HCT116 (cell line): ENCODE results near the gene SBK2. TPM values are rescaled to one million over a fixed set of nuclear protein-coding genes. Genes with fewer than 3 reads are reported as not detected.

Source experiments
- ATAC-seq: fragments of 200-7000 bp; cut with Tn5 transposase; 2 replicates; pipeline ENCODE4 v1.9.1; 2020; ENCODE audit warnings: mild to moderate bottlenecking, moderate library complexity
- BruUV-seq: library from RNA; stranded (reverse); fragments of 400-500 nt; replicated peaks from 2 replicates; lab custom pipeline; 2021; lab: Mats Ljungman, UMichigan
- CTCF ChIA-PET: fragments of 300-600 bp; sonication (Branson Sonifier 250); formaldehyde crosslinking; loops from one replicate; lab custom pipeline; 2021; ENCODE audit warnings: antibody characterized with exemption; lab: Charles Lee
- POLR2A ChIA-PET: fragments of 300-600, 350-600 bp; sonication (Branson Sonifier 250); formaldehyde crosslinking; loops from one replicate; lab custom pipeline; 2021; ENCODE audit warnings: antibody characterized with exemption; lab: Charles Lee
- RAD21 ChIA-PET, 2 experiments: fragments of 300-600 bp; sonication (Branson Sonifier 250); formaldehyde crosslinking; loops; one replicate each; lab custom pipeline; 2023; ENCODE audit warnings: low total read pairs in 2 of 2; ENCODE audit not compliant: uncharacterized antibody in 2 of 2, unreplicated experiment in 2 of 2, low non-redundant PET in 1 of 2; lab: Charles Lee
- DNase-seq: peaks from one replicate; pipeline ENCODE4 v3.0.0-alpha.2; 2010; ENCODE audit warnings: low read depth, low spot score
- H2AFZ ChIP-seq: fragments of 200-600 bp; shearing (Covaris generic), sonication (generic); 2 replicates; pipeline ENCODE4 v1.6.1; 2017; ENCODE audit warnings: low read depth, mixed run types, mixed read lengths, antibody characterized with exemption, low read length; ENCODE audit not compliant: poor library complexity, severe bottlenecking
- H3K27ac ChIP-seq: 2 replicates; pipeline ENCODE4 v1.5.1; 2012; ENCODE audit warnings: low read depth, low read length
- H3K27me3 ChIP-seq: fragments of 200-600 bp; sonication (generic); 2 replicates; pipeline ENCODE4 v1.6.1; 2016; ENCODE audit warnings: mixed run types, low read length, mixed read lengths; ENCODE audit not compliant: insufficient read depth
- H3K36me3 ChIP-seq, 2 experiments: fragments of 200-500 bp in 1 of 2; fragments of 200-600 bp in 1 of 2; sonication (Bioruptor generic) in 1 of 2; sonication (generic) in 1 of 2; 2 replicates each; pipeline versions ENCODE4 v1.5.1 to v1.6.1; 2014 to 2016; ENCODE audit warnings: low read length in 2 of 2, inconsistent platforms in 1 of 2, mixed read lengths in 1 of 2, mixed run types in 1 of 2; ENCODE audit not compliant: insufficient read depth in 2 of 2, control insufficient read depth in 1 of 2
- H3K4me1 ChIP-seq, 2 experiments: fragments of 200-600 bp in 1 of 2; sonication (generic) in 1 of 2; 2 replicates each; pipeline versions ENCODE4 v1.5.1 to v1.6.1; 2012 to 2017; ENCODE audit warnings: low read length in 2 of 2, inconsistent platforms in 1 of 2, mild to moderate bottlenecking in 1 of 2, mixed read lengths in 1 of 2, mixed run types in 1 of 2, moderate library complexity in 1 of 2; ENCODE audit not compliant: insufficient read depth in 2 of 2, control insufficient read depth in 1 of 2
- H3K4me2 ChIP-seq: fragments of 200-600 bp; sonication (generic); 2 replicates; pipeline ENCODE4 v1.6.1; 2017; ENCODE audit warnings: mixed run types, low read length, mixed read lengths
- H3K4me3 ChIP-seq, 2 experiments: fragments of 200-600 bp in 1 of 2; sonication (generic) in 1 of 2; replicated peaks in 1 of 2; 2 replicates each; pipeline ENCODE4 v1.5.1; 2011 to 2016; ENCODE audit warnings: low read length in 2 of 2, control low read depth in 1 of 2, low read depth in 1 of 2, mild to moderate bottlenecking in 1 of 2, mixed read lengths in 1 of 2, mixed run types in 1 of 2
- H3K79me2 ChIP-seq: fragments of 200-600 bp; sonication (generic); 2 replicates; pipeline ENCODE4 v1.6.1; 2017; ENCODE audit warnings: mild to moderate bottlenecking, mixed run types, low read length, moderate library complexity, mixed read lengths; ENCODE audit not compliant: insufficient read depth
- H3K9ac ChIP-seq: fragments of 200-600 bp; sonication (generic); 2 replicates; pipeline ENCODE4 v1.6.1; 2016; ENCODE audit warnings: low read length, mixed read lengths
- H3K9me2 ChIP-seq: fragments of 200-600 bp; sonication (generic), shearing (Covaris generic); 2 replicates; pipeline ENCODE4 v1.6.1; 2017; ENCODE audit warnings: mixed run types, mild to moderate bottlenecking, moderate library complexity; ENCODE audit not compliant: insufficient read depth
- H3K9me3 ChIP-seq, 2 experiments: fragments of 200-500 bp in 1 of 2; fragments of 200-600 bp in 1 of 2; sonication (Bioruptor generic) in 1 of 2; sonication (generic) in 1 of 2; 2 replicates each; pipeline ENCODE4 v1.6.1; 2014 to 2017; ENCODE audit warnings: low read length in 2 of 2, mixed read lengths in 2 of 2, inconsistent platforms in 1 of 2, low read depth in 1 of 2, mild to moderate bottlenecking in 1 of 2, mixed run types in 1 of 2, moderate library complexity in 1 of 2; ENCODE audit not compliant: control insufficient read depth in 1 of 2, insufficient read depth in 1 of 2
- H4K20me1 ChIP-seq: fragments of 200-600 bp; sonication (generic), shearing (Covaris generic); 2 replicates; pipeline ENCODE4 v1.6.1; 2017; ENCODE audit warnings: mixed run types, mild to moderate bottlenecking, moderate library complexity; ENCODE audit not compliant: insufficient read depth
- CBX3 ChIP-seq: IDR thresholded peaks from 2 replicates; pipeline ENCODE4 v1.6.1; 2012; ENCODE audit warnings: low read depth
- POLR2AphosphoS5 ChIP-seq: IDR thresholded peaks from 2 replicates; pipeline ENCODE4 v1.6.1; 2011; ENCODE audit warnings: mild to moderate bottlenecking, low read depth, low read length, moderate library complexity
- SIN3A ChIP-seq: IDR thresholded peaks from 2 replicates; pipeline ENCODE4 v1.6.1; 2012; ENCODE audit warnings: low read depth
- SP1 ChIP-seq: IDR thresholded peaks from 2 replicates; pipeline ENCODE4 v1.6.1; 2012; ENCODE audit warnings: low read depth
- SRF ChIP-seq: IDR thresholded peaks from 2 replicates; pipeline ENCODE4 v1.6.1; 2012; ENCODE audit warnings: low read depth
- YY1 ChIP-seq: IDR thresholded peaks from 2 replicates; pipeline ENCODE4 v1.6.1; 2011; ENCODE audit warnings: low read length, low read depth, moderate library complexity, mild to moderate bottlenecking; ENCODE audit not compliant: insufficient replicate concordance; ENCODE audit errors: extremely low read depth
- ZFX ChIP-seq: fragments of 450-650 bp; IDR thresholded peaks from 2 replicates; pipeline ENCODE4 v1.6.1; 2017
- ZNF274 ChIP-seq: fragments of 200-500 bp; sonication (Bioruptor generic); IDR thresholded peaks from 2 replicates; pipeline ENCODE4 v1.6.1; 2014; ENCODE audit warnings: mild to moderate bottlenecking, low read depth, low read length, inconsistent platforms
- intact Hi-C: fragments of 100-400 bp; cut with micrococcal nuclease; formaldehyde crosslinking; loops from 2 replicates; pipeline ENCODE4 v1.10.0; 2022
- total RNA-seq: library from RNA; stranded (reverse); gene quantifications from one replicate; pipeline ENCODE4 v1.2.1, GENCODE V29; 2021; ENCODE audit not compliant: unreplicated experiment
- TF ChIP-seq, protein P1 (sequence below): IDR thresholded peaks from 2 replicates; pipeline ENCODE4 v1.6.1; 2012; ENCODE audit warnings: low read depth
- TF ChIP-seq, protein P2 (sequence below): IDR thresholded peaks from 2 replicates; pipeline ENCODE4 v1.6.1; 2012
- TF ChIP-seq, protein P3 (sequence below): IDR thresholded peaks from 2 replicates; pipeline ENCODE4 v1.6.1; 2011; ENCODE audit warnings: mild to moderate bottlenecking, low read length, moderate library complexity; ENCODE audit not compliant: insufficient replicate concordance; ENCODE audit errors: extremely low read depth

Gene SBK2
- total RNA-seq, 1 experiment from 2014 or later = 0.30 TPM

DNA sequence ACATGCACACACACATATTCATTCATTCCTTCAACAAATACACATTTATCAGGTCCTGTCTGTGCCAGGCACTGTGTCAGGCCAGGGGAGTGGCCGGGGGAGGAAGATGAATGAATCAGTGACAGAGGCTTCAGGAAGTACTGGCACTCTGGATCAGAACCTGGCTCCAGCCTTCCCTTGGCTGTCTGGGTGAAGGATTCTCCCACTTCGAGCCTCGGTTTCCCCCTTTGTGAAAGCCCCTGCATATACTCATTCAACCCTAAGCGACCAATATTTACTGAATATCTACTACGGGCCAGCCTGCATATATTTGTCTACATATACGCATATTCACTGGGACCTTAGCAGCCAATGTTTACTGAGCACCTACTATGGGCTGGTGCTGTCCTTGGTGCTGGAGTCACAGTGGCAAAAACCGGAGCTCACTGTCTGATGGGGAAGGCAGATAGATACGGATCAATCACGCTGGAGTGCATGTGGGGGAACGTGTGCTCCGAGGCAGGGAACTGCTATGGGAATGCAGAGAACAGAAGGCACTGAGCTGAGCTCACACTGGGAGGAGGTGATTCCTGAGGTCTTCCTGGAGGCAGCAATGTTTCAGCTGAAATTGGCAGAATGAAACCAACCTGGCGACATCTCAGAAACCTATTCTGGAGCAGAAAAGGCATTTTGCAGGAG is 44.4 kb upstream of the SBK2 start:
- peaks cover 16% of the 10 kb centered on the region for H3K79me2 ChIP-seq
- no TSS peak for BruUV-seq
- intact Hi-C loops = no loop called here
- H3K9ac ChIP-seq = peak overlapping the region; percentile 86
- no peaks in the 10 kb centered on the region for H3K9me3 ChIP-seq
- RAD21 ChIA-PET = no interaction called here
- peak overlapping the region; percentile 40 for H3K27ac ChIP-seq
- peaks cover 7 to 14% of the 10 kb centered on the region in 2 experiments; a peak in 3 of 4 replicates for H3K4me1 ChIP-seq
- TF ChIP-seq, protein P1, sequence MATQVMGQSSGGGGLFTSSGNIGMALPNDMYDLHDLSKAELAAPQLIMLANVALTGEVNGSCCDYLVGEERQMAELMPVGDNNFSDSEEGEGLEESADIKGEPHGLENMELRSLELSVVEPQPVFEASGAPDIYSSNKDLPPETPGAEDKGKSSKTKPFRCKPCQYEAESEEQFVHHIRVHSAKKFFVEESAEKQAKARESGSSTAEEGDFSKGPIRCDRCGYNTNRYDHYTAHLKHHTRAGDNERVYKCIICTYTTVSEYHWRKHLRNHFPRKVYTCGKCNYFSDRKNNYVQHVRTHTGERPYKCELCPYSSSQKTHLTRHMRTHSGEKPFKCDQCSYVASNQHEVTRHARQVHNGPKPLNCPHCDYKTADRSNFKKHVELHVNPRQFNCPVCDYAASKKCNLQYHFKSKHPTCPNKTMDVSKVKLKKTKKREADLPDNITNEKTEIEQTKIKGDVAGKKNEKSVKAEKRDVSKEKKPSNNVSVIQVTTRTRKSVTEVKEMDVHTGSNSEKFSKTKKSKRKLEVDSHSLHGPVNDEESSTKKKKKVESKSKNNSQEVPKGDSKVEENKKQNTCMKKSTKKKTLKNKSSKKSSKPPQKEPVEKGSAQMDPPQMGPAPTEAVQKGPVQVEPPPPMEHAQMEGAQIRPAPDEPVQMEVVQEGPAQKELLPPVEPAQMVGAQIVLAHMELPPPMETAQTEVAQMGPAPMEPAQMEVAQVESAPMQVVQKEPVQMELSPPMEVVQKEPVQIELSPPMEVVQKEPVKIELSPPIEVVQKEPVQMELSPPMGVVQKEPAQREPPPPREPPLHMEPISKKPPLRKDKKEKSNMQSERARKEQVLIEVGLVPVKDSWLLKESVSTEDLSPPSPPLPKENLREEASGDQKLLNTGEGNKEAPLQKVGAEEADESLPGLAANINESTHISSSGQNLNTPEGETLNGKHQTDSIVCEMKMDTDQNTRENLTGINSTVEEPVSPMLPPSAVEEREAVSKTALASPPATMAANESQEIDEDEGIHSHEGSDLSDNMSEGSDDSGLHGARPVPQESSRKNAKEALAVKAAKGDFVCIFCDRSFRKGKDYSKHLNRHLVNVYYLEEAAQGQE = peak; percentile 99
- TF ChIP-seq CBX3 = no peak
- H3K27me3 ChIP-seq = no peaks in the 10 kb centered on the region
- H3K4me2 ChIP-seq = peak overlapping the region; percentile 84
- CTCF ChIA-PET = no interaction called here
- H3K9me2 ChIP-seq = no peaks in the 10 kb centered on the region
- no peak for DNase-seq
- peak overlapping the region; percentile 92 to 94 for H3K4me3 ChIP-seq
- no peak overlapping the region for H2AFZ ChIP-seq
- H3K36me3 ChIP-seq = no peaks in the 10 kb centered on the region; a peak in 2 of 4 replicates
- ATAC-seq = peak; percentile 58
- H4K20me1 ChIP-seq = no peaks in the 10 kb centered on the region
- POLR2A ChIA-PET = interaction anchor here (1.1 to 1.2 kb wide), 2 partner anchors 23 to 73 kb away, joined by 4 read pairs; partner anchors contain the start of gene U2AF2

DNA sequence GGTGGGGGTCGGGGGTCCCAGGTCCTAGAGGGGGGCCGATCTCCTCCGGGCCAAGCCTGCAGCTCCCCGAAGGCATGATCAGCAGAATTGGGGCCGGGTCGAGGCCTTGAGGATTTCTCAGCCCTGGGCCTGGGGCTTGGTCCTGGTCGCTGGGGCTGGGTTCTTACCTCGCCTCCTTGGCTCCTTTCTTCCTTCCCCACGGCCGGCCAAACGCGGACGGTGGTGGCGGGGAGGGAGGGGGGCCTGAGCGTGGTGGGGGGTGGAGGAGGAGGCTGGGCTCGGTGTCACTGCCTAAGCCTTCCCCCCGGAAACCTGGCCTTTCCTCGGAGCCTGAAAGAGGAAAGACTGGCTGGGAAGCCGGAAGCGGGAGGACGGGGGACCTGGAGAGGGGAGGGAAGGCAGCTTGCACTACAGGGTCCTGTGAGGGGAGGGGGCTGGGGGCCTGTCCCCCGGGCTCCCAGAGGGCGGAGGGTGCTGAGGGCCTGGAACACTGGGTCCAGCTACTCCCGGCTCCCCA is 43.8 kb upstream of the SBK2 start, which contains the start of gene ZNF579:
TSS of gene ZNF579 (minus strand) at position 221 of the 517 bp plus-strand sequence. CDS start 1,209 bp downstream, outside the sequence.
- no peaks in the 10 kb centered on the region for H3K9me2 ChIP-seq
- no peaks in the 10 kb centered on the region for H3K27me3 ChIP-seq
- H3K4me2 ChIP-seq = peak within 1 kb of the TSS; percentile 84
- peaks cover 7 to 14% of the 10 kb centered on the region in 2 experiments; a peak in 3 of 4 replicates for H3K4me1 ChIP-seq
- peaks cover 16% of the 10 kb centered on the region for H3K79me2 ChIP-seq
- ChIA-PET RAD21 (no interaction called here), CTCF (no interaction called here), POLR2A (interaction anchor here (1.2 kb wide), 1 partner anchor 74 kb away, joined by 4 read pairs; the partner anchor contains the start of gene U2AF2)
- no peak within 1 kb of the TSS for H2AFZ ChIP-seq
- no TSS peak for BruUV-seq
- H3K27ac ChIP-seq = peak within 1 kb of the TSS; percentile 78
- intact Hi-C loops = no loop called here
- ATAC-seq (peak; percentile 84), DNase-seq (peak; percentile 84)
- TF ChIP-seq, protein P2, sequence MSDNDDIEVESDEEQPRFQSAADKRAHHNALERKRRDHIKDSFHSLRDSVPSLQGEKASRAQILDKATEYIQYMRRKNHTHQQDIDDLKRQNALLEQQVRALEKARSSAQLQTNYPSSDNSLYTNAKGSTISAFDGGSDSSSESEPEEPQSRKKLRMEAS = peak; percentile 71
- peak; percentile 68 for TF ChIP-seq POLR2AphosphoS5
- TF ChIP-seq ZFX = 0 out of 2 replicates have a peak, but pooled peaks have one; percentile 52
- TF ChIP-seq YY1 = peak; percentile 84
- TF ChIP-seq CBX3 = peak; percentile 88
- no peak for TF ChIP-seq ZNF274
- TF ChIP-seq, protein P3, sequence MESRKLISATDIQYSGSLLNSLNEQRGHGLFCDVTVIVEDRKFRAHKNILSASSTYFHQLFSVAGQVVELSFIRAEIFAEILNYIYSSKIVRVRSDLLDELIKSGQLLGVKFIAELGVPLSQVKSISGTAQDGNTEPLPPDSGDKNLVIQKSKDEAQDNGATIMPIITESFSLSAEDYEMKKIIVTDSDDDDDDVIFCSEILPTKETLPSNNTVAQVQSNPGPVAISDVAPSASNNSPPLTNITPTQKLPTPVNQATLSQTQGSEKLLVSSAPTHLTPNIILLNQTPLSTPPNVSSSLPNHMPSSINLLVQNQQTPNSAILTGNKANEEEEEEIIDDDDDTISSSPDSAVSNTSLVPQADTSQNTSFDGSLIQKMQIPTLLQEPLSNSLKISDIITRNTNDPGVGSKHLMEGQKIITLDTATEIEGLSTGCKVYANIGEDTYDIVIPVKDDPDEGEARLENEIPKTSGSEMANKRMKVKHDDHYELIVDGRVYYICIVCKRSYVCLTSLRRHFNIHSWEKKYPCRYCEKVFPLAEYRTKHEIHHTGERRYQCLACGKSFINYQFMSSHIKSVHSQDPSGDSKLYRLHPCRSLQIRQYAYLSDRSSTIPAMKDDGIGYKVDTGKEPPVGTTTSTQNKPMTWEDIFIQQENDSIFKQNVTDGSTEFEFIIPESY = no peak
- 0 out of 2 replicates have a peak, but pooled peaks have one; percentile 49 for TF ChIP-seq SRF
- TF ChIP-seq SIN3A = peak; percentile 51; the same call in 1 of the 2 replicates
- peak; percentile 58 for TF ChIP-seq SP1
- H3K36me3 ChIP-seq = no peaks in the 10 kb centered on the region; a peak in 2 of 4 replicates
- no peaks in the 10 kb centered on the region for H4K20me1 ChIP-seq
- peak within 1 kb of the TSS; percentile 92 to 94 for H3K4me3 ChIP-seq
- peak within 1 kb of the TSS; percentile 86 for H3K9ac ChIP-seq
- no peaks in the 10 kb centered on the region for H3K9me3 ChIP-seq
